Activated CD8-positive, alpha-beta memory T cell treated with anti-CD3 and anti-CD28 coated beads, Interleukin-2, amount 50 U/mL, for 24 hours (primary cell): ENCODE measurements around the gene NLE1.
"Not testable (repeated sequence)": the region's sequence is repeated elsewhere in the genome, so short reads cannot be mapped to it uniquely, and the experiment has no call there.

Experiments
- DNase-seq: peaks from one replicate; pipeline ENCODE4 v3.0.0-alpha.2; 2020; ENCODE audit errors: extremely low read depth

Gene NLE1

DNA sequence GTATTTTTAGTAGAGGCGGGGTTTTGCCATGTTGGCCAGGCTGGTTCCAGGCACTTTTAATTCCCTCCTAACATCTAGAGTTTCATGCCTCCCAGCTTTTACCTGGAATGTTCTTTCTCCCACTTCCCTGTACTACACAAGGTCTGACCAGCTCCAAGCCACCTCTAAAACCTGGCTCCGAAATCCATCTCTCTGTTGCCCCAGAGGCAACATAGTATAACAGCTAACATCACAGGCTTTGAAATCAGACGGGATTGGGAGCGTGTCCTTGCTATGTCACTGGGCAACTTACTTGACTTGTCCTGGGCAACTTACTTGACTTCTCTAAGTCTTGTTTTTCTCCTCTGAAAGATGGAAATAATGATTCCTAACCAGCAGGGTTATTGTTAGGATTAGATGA lies 20.7 kb upstream of the NLE1 start:
- DNase-seq, result no peak

DNA sequence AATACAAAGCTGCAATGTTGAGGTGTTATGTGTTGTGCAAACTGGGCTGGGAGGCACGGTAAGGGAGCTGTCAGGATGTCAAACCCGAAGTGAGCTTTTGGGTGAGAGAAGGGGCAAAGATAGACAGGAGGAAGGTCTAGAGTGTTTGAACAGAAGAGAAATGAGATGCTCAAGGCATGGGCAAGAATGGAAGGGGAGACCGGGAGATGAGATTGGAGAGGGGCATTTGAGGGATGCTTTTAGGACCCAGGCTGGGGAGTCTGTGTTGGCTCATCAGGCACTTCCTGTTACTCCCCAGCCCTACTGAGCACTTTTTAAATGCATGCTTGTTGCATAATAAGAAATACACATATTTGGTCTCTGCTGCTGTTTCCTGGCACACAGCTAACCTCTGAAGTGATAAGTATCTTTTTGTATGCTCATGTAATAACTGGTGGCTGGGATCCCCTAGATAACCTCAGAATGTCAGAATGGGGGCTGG lies 19.2 kb upstream of the NLE1 start:
- DNase-seq, result no peak

DNA sequence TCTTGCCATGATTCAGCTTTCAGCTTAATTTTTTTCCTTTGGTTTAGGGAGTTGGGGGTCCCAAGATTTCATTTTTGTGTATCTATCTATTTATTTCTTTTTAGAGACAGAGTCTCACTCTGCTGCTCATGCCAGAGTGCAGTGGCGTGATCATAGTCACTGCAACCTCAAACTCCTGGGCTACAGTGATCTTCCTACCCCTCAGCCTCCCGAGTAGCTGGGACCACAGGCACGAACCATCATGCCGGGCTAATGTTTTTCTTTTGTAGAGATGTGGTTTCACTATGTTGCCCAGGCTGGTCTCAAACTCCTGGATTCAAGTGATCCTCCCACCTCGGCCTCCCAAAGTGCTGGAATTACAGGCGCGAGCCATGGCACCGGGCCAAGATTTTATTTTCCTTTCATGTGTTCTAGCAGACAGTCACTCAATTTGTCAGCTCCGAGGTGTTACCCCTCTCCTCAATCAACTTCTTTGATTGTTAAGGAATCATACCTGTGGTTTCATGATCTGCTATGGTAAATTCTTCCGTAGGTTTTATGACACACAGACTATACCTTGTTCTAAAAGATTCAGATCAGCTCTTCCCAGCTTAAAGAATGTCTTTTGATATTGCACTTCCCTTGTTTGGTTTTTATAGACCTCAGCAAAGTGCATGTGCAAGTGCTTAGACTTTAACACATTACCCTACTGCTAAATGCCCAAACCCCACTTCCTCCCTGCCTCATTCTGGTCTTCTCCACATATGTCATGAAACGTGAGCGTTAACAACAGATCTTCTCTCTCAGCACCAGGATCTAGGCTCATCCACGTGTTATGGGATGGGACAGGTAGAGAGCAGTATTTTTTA lies 18.5 kb upstream of the NLE1 start:
- DNase-seq, result no peak

DNA sequence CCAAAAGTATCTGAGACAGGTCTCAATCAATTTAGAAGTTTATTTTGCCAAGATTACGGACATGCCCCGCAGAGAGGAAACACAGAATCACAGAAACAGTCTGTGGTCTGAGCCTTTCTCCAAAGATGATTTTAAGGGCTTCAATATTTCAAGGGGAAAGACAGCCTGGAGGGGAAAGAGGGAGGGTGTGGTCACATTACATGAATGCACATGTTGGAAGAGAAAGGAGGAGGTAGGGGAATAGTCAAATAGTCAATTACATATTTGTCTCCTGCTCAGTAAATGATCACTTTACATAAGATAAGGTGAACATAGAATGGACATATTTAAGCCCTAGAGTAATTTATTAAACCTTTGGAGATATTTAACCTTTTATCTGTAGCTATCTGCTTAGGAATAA lies 17.8 kb upstream of the NLE1 start:
- no peak for DNase-seq

DNA sequence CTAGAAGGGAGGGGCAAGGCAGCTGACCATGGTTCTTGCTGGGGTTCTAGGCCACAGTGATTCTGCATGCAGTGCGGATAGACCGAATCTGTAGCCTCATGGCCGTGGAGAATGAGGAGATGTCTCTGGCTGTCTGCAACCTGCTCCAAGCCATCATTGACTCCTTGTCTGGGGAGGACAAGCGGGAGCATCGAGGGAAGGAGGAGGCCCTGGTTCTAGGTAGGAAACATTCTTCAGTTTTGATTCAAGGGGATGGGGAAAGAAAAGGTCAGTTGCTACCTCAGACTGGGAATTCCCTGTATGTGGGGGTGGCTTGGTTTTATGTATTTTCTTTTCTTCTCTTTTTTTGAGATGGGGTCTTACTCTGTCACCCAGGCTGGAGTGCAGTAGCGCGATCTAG lies 13.1 kb upstream of the NLE1 start:
- no peak for DNase-seq

DNA sequence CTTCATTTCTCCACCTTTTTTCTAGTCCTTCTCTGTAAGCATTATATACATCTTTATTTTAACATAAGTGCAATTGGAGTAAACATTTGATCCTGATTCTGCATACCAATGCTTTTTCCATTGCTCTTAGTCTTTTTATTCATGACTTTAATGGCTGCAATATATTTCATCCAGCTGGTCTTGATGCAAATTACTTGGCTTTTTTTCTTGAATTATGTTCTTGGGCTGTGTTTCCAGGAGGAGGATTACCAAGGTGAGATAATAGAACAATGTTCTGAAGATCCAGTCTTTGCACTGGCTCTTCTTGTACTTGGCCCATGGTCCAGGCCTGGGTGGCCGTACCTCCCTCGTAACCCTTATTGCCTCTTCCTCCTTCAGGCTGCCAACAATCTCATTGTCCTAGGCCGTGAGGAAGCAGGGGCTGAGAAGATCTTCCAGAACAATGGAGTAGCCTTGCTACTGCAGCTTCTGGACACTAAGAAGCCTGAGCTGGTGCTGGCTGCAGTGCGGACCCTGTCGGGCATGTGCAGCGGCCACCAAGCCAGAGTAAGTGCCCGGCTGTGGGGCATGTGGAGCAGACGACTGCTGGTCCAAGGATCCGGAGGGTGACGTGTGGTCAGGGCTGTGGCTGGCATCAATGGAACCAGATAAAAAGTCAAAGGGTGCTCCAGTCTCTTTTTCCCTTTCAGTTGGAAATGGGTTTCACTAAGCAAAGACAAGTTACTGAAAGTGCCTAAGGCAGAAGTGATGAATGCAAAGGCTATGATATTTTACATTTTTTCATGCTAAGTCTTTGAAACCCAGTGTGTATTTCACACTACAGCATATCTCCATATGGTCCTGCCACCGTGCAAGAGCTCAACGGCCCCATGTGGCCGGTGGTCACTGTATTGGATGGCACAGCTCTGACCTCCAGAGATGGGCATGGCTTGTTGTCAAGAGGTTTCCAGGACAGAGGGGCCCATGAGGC lies 12.4 kb upstream of the NLE1 start:
- DNase-seq, result no peak

DNA sequence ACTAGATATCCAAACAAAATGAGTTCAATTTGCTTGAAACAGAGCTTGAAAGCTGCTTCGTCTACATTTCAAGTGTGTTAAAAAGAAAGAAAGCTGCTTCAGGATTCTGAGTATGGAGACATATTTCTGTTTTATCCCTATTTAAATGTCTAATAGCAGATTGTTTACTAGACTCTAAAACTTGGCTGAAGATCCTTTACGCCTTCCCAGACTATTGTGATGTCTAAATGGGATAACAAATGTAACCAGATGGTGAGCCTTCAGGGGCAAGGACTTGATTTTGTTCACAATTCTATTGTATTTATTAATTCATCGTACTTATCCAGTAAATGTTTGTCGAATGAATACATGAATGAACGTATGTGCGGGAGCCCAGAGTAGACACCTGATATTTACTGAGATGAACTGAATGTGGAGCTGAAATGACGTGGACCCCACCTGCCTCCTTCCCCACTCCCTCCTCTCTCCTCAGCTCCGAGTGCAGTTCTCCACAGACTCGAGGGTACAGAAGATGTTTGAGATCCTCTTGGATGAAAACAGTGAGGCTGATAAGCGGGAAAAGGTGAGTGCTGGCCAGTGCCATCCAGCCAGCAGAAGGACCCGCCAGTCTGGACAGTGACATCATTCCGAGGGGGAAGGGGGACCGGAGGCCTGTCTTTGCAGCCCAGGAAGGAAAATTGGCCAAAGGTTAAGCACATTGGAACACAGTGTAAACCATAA lies 10.5 kb upstream of the NLE1 start:
- DNase-seq, result no peak

DNA sequence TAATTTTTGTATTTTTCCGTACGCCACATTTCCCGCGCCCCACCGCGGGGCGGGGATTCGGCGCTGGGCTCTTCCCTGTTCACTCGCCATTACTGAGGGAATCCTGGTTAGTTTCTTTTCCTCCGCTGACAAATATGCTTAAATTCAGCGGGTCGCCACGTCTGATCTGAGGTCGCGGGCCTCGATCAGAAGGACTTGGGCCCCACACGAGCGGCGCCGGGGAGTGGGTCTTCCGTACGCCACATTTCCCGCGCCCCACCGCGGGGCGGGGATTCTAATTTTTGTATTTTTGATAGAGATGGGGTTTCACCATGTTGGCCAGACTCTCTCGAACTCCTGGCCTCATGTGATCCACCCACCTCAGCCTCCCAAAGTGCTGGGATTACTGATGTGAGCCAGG lies 9.0 kb upstream of the NLE1 start:
- DNase-seq, result not testable (repeated sequence)

DNA sequence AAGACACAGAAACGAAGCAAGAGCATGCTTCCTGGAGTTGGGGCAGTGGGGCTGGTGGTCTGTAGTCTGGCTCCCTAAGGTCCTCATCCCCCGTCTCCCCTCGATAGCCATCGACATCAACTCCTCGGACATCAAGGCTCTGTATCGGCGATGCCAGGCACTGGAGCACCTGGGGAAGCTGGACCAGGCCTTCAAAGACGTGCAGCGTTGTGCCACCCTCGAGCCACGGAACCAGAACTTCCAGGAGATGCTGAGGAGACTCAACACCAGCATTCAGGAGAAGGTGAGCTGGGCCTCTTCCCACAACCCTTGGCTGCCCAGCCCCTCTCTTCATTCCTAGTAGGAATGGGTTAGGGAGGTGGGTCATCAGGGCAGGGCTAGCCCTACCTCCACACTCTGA lies 7.8 kb upstream of the NLE1 start:
- DNase-seq, result no peak

DNA sequence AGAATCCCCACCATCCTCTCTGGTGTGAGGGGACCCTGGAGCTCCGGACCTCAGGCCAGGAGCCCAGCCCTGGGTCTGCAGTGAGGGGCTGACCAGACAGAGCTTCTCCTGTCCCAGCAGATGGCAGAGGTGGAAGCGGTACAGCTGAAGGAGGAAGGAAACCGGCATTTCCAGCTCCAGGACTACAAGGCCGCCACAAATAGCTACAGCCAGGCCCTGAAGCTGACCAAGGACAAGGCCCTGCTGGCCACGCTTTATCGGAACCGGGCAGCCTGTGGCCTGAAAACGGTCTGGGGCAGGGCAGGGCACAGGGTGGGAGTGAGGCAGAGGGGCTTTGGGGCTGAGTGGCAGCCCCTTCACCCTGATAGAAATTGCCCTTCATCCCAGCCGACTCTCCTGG lies 6.0 kb upstream of the NLE1 start:
- DNase-seq, result no peak

- DNase-seq, result no peak
Observed at GRCh38 chr17:35147375-35147905, 5.3 kb upstream of the NLE1 start, which contains the start of gene UNC45B. Gene UNC45B (plus strand): TSS chr17:35147817. CDS start chr17:35148264, 447 bp downstream.

DNA sequence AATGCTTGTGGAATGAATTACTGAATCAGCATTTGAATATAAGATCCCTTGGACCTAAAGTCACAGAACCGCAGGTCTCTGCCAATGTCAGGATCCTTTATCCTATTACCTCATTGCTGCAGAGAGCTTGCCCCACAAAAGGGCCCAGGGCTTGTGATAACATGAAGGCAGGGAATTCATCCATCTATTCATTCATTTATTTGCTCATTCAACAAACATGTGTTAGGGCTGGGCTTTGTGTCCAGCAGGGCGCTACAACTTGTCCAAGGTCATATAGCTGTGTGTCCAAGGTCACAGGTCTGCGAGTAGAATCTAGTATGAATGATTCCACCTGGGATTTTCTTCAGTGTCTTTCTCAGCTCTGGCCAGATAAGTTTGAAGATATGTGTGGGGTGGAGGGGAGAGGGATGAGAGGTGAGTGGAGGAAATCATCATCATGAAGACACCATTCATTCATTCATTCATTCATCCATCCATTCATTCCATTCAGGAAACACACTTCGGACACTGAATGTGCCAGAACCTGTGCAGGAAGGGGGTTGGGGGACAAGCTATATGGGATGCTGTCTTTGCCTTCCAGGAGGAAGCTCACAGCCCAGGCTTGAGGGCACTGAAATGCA lies 4.2 kb upstream of the NLE1 start:
- DNase-seq, result no peak

- no peak for DNase-seq
Observed at GRCh38 chr17:35144840-35145239, 2.7 kb upstream of the NLE1 start.

DNA sequence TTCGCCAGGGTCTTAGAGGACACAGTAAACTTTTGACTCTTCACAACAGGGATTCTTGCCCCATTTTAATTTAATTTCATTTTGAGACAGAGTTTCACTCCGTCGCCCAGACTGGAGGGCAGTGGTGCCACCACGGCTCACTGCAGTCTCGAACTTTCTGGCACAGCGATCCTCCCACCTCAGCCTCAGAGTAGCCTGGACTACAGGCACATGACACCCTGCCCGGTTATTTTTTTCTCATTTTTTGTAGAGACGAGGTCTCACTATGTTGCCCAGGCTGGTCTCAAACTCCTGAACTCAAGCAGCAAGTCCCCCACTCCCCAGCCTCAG lies 329 bp upstream of the NLE1 start:
- no peak for DNase-seq

DNA sequence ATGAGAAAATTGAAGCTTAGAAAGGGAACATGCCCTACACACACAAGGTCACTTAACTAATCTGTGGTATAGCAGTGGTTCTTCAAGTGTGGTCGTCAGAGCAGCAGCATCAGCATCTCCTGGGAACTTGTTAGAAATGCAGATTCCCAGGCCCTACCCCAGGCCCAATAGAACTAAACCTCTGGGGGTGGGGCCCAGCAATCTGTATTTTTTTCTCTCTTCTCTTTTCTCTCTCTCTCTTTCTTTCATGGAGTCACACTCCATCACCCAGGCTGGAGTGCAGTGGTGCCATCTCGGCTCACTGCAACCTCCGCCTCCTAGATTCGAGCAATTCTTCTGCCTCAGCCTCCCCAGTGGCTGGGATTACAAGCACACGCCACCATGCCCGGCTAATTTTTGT lies 3.9 kb downstream of the NLE1 start:
- no peak for DNase-seq

DNA sequence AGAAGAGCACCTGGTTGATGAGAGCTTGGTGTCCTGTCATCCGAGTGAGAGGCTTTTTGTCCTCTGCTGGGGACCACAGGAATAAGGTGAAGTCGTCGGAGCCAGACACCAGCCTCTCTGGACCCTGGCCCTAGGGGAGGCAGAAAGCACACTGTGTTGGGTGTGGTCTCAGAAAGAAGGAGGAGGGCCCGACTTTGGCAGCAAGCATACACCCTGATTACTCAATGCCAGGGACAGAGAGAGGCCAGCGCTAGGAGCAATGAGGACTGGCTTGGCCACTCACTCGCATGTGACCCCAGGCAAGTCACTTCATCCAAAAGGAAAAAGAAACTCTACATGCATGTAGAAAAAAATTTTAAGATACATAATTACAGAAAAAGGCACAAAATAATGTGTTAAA lies 6.8 kb downstream of the NLE1 start:
- DNase-seq, result no peak

- DNase-seq, result no peak
Observed at GRCh38 chr17:35132816-35133550, 9.1 kb downstream of the NLE1 start.

DNA sequence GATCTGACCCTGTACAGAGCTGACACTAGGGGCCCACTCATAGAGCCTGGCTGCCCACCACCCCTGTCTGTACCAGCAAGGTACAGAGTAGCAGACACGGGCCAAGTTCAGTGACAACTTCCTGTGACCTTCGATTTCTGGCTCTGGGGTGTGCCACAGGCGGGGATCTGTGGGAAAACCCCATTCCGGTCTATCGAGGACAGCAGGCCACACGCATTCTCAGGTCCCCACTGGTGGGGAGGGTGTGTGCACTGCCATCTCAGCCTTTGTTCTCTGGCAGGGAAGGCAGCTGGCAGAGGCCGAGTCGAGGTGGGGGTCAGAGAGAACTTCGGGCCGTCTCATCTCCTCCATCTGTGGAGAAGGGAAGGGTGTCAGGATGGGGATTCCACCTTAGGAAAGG lies 10.0 kb downstream of the NLE1 start:
- no peak for DNase-seq

DNA sequence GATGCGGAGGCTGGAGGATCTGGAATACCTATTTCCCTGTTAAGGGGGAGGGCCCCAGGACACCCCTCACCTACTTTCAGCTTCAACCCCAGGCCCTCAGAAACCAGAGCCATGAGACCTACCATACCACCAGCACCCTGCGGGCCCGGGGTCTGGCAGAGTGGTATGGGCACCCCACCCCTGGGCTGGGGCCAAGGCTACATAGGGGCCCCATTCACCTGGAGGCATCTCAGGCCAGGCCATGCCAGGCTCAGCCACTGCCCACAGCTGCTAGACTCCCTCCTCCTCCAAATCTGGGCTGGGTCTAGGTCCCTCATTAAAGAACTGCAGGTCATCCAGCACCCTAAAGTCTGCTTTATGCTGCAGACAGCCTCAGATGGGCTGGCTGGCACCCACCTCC lies 11.7 kb downstream of the NLE1 start:
- DNase-seq, result no peak

DNA sequence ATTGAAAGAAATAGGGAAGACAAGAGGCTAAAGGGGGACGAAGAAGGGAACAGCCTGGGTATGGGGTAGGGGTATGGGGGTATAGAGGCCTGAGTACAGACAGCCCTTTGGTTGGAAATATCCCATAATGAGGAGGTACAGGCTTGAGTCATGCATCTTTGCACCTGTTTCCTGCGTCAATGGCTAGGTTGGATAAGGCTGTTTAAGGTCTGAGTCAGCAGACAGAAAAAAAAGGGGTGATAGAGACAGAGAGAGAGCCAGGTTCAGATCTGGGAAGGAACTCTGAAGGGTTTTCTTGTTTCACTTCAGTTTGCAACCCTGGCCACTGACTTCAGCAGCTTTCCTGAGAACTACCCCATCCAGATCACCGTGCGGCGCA lies 12.1 kb downstream of the NLE1 start:
- no peak for DNase-seq
